ENCODE measurements around the gene LSG1. TPM values are rescaled to one million over a fixed set of nuclear protein-coding genes. Genes with fewer than 3 reads are reported as not detected.
A peak's percentile ranks its signal among the peaks of the same experiment; 100 is the strongest.

LSG1 gene
- total and polyA plus RNA-seq, 9 of the 15 experiments (the other 6 are each of a cell fraction or from before 2014, with no cell fraction given): 14.9 to 73.7 (median 46.7) TPM

- peak overlapping the region; percentile 61 for H2AFZ ChIP-seq (ENCODE audit: low read depth, low read length)
- H3K27me3 ChIP-seq (ENCODE audit: control insufficient read depth in 2 of 2, insufficient read depth in 2 of 2, low read length in 2 of 2): no peaks in the 10 kb centered on the region
- POLR2A ChIA-PET: interaction anchor here (0.6 to 3.3 kb wide), 2 partner anchors 8 to 16 kb away, joined by 3 to 15 read pairs; no protein-coding TSS in a partner anchor
- H3K9ac ChIP-seq (ENCODE audit: insufficient read depth in 1 of 2, low read depth in 2 of 2, low read length in 2 of 2): peak overlapping the region in 1 of 2 experiments; percentile 57; a peak in 1 of 4 replicates
- H3K4me2 ChIP-seq (ENCODE audit: insufficient read depth, low read length): peak overlapping the region; percentile 16
- peaks cover 8 to 10% of the 10 kb centered on the region in 2 experiments; a peak in 3 of 5 replicates for H3K4me1 ChIP-seq (replicated peaks in 1 of 2; ENCODE audit: control insufficient read depth in 2 of 2, insufficient read depth in 2 of 2, low read length in 2 of 2)
- in situ Hi-C loops (cut with MboI): no loop called here
- H3K36me3 ChIP-seq (ENCODE audit: control insufficient read depth, insufficient read depth, low read length): peaks cover 5% of the 10 kb centered on the region; the same call in 1 of the 3 replicates
- DNase-seq (ENCODE audit: extremely low read depth in 1 of 4, low spot score in 3 of 4) (peak in 3 of 4 experiments; percentile 26 to 53 (median 29)), ATAC-seq (no peak), FAIRE-seq (no peak)
- no peak overlapping the region for H3K27ac ChIP-seq (ENCODE audit: extremely low read depth, low read depth, low read length)
- no peak overlapping the region for H3K4me3 ChIP-seq
- no peaks in the 10 kb centered on the region for H3K9me1 ChIP-seq (ENCODE audit: control insufficient read depth, insufficient read depth, low read length)
- CTCF ChIA-PET (ENCODE audit: low intra/inter-chr PET ratio): no interaction called here
- intact Hi-C loops (cut with micrococcal nuclease): no loop called here
- H3K79me2 ChIP-seq (ENCODE audit: control insufficient read depth, insufficient read depth, low read length): peaks cover 19% of the 10 kb centered on the region
- BruUV-seq (replicated peaks): no TSS peak
- H3K9me3 ChIP-seq (replicated peaks; ENCODE audit: control insufficient read depth, insufficient read depth, low read depth, low read length): no peaks in the 10 kb centered on the region
- 14% methylated on average over 12 of the region's 12 CpGs for WGBS (ENCODE audit: insufficient coverage, low coverage, missing lambda C conversion rate)
- H4K20me1 ChIP-seq (replicated peaks; ENCODE audit: control insufficient read depth, insufficient read depth, low read length): no peaks in the 10 kb centered on the region
- TF ChIP-seq CEBPG (CRISPR knock-in tag; IDR thresholded peaks at IDR 0.05): 0 out of 2 replicates have a peak, but pooled peaks have one; percentile 10
- TF ChIP-seq CEBPG (tag; conservative IDR thresholded peaks at IDR 0.05 in 1 of 2, IDR thresholded peaks at IDR 0.05 in 1 of 2): no peak
- TF ChIP-seq TSC22D4 (tag; IDR thresholded peaks at IDR 0.05): no peak
- TF ChIP-seq IFI16 (CRISPR knock-in tag; IDR thresholded peaks at IDR 0.05): no peak
- TF ChIP-seq ASH1L (IDR thresholded peaks at IDR 0.05; ENCODE audit: borderline replicate concordance, low read depth, partially characterized antibody): no peak
- no peak for TF ChIP-seq ZNF77 (CRISPR knock-in tag; IDR thresholded peaks at IDR 0.05)
- no peak for TF ChIP-seq KLF6 (CRISPR knock-in tag; IDR thresholded peaks at IDR 0.05; ENCODE audit: borderline replicate concordance)
- no peak for TF ChIP-seq NCOA4 (IDR thresholded peaks at IDR 0.05; ENCODE audit: partially characterized antibody)
- TF ChIP-seq ZKSCAN1 (IDR thresholded peaks at IDR 0.05; ENCODE audit: low read depth, low read length): no peak
- no peak for TF ChIP-seq MYC (IDR thresholded peaks at IDR 0.05; ENCODE audit: low read depth, low read length)
- no peak for TF ChIP-seq MYC (CRISPR knock-in tag; IDR thresholded peaks at IDR 0.05; ENCODE audit: borderline replicate concordance, low read depth)
- TF ChIP-seq SMARCC2 (IDR thresholded peaks at IDR 0.05; ENCODE audit: low read depth): no peak
- TF ChIP-seq CBFA2T3 (IDR thresholded peaks at IDR 0.05): 0 out of 2 replicates have a peak, but pooled peaks have one; percentile 14
- no peak for TF ChIP-seq STAT5A (IDR thresholded peaks at IDR 0.05; ENCODE audit: borderline replicate concordance, low read length)
- TF ChIP-seq SMARCE1 (IDR thresholded peaks at IDR 0.05): 0 out of 2 replicates have a peak, but pooled peaks have one; percentile 22
- no peak for TF ChIP-seq ATF1 (CRISPR knock-in tag; IDR thresholded peaks at IDR 0.05)
- TF ChIP-seq ATF1 (tag; IDR thresholded peaks at IDR 0.05): peak; percentile 12; the same call in 1 of the 2 replicates
- TF ChIP-seq ETV6 (IDR thresholded peaks at IDR 0.05; ENCODE audit: borderline replicate concordance in 1 of 2, low read depth in 2 of 2, low read length in 1 of 2): no peak
- TF ChIP-seq ETV6 (CRISPR knock-in tag; IDR thresholded peaks at IDR 0.05; ENCODE audit: borderline replicate concordance): no peak
- no peak for TF ChIP-seq EP300 (IDR thresholded peaks at IDR 0.05; ENCODE audit: low read length)
- TF ChIP-seq ZNF740 (CRISPR knock-in tag; IDR thresholded peaks at IDR 0.05): no peak
- TF ChIP-seq ZNF740 (tag; IDR thresholded peaks at IDR 0.05): no peak
These were observed 3.2 kb upstream of the LSG1 start for GRCh38 chr3:194675081-194675640.

Data from K562 (cell line).